Effector CD4-positive, alpha-beta T cell (primary cell): ENCODE data around the gene VDR.
"Not testable (repeated sequence)": the region's sequence is repeated elsewhere in the genome, so short reads cannot be mapped to it uniquely, and the experiment has no call there.

ENCODE experiments used
- DNase-seq: peaks from one replicate; pipeline ENCODE4 v3.0.0-alpha.2; 2020

VDR gene

DNA sequence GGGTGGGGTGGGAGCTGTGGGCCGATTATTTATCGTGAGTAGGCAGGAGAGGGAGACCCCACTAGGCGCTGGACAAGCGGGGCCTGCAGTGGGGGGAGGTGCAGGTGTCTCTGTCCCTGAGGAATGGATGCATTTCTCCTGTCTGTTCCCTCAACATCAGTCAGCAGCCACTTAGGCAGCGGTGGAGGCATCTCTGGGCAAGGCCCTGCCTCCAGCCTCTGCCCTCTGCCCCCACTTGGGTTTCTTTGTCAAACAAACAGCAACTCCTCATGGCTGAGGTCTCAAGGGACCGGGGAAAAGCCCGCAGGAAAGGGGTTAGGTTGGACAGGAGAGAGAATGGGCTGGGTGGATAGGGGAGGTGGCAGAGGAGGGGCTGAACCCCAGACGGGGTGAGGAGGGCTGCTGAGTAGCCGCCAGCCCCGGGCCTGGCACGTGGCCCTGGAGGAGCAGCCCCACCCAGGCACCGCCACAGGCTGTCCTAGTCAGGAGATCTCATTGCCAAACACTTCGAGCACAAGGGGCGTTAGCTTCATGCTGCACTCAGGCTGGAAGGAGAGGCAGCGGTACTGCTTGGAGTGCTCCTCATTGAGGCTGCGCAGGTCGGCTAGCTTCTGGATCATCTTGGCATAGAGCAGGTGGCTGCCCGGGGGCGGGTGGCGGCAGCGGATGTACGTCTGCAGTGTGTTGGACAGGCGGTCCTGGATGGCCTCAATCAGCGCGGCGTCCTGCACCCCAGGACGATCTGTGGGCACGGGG lies 60.4 kb downstream of the VDR start:
- DNase-seq = no peak

DNA sequence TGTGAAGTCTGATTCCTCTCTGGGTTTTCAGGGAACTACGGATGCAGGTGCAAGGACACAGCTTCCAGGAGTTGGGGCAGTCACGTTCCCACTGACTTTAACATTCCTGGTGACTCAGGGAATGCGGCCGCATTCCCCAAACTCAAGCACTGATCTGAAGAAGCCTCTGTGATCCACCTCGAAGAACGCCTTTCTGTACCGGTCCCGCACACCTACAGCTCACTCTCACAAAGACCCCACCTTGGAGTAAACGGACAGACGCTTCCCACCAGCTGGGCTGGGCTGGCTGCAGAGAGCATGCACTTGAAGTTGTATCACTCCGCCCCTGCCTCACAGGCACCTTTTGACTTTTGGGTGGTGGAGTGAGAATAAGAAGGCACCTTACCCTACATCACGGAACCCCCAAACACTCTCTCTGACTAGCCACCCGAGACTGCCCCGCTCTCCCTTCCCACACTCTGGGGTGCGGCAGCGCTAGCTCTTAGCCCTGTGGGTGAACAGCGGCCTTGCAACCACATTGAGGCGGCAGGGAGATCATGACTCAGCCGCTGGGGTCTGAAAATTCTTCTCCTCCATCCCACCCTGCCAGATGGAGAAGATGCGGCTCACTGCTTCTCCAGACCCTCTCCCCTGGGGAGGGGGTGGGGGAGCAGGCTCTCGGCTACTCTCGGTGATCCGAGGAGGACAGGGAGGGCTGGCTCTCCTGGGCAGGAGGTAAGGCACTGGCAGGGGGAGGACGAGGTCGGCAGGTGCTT lies 61.4 kb downstream of the VDR start:
- DNase-seq = no peak

DNA sequence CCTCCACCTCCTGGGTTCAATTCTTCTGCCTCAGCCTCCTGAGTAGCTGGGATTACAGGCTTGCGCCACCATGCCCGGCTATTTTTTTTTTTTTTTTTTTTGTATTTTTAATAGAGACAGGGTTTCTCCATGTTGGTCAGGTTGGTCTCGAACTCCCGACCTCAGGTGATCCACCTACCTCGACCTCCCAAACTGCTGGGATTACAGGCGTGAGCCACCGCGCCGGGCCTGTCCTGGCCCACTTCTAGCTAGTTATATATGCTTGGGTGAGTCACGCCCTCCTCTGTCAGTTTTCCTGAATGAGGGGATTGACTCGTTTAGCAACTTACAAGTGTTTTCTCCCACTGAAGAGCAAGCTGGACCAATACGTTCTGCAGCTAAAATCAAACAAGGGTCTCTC lies 62.3 kb downstream of the VDR start:
- not testable (repeated sequence) for DNase-seq

DNA sequence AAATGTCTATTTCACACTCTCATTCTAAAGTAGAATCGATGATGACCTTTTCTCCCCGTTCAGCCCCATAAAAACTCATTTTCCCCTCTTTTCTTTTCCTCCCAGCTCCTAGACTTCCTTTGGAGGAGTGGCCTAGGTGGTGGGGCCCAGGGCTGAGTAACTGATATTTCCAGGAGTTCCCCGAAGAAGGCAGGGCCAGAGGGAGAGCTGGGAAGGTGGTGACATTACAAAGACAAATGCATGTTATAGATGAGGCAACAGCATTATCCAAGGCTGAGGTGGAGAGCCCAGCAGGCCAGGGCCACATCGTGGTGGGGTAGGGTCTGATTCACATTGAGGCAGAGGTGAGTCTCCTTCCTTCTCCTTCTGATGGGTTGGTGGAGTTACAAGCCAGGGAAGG lies 62.9 kb downstream of the VDR start:
- DNase-seq = no peak

DNA sequence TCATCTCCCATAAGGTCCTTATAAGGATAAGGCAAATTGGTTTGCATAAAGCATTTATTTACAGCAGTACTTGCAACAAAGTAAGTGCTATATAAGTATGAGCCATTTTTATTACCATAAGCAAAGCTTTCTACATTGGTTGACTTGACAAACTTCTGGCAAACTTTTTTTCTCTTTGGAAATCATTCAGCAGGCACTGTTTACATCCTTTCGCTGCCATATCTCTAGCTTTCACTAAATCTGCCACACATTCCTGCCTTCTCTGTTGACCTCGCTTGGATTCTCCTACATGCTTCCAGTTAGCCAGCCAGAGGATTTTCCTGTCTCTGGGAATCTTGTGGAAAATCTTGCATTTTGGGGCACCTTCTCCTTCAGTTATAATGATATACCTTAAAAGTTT lies 63.3 kb downstream of the VDR start:
- DNase-seq = no peak

DNA sequence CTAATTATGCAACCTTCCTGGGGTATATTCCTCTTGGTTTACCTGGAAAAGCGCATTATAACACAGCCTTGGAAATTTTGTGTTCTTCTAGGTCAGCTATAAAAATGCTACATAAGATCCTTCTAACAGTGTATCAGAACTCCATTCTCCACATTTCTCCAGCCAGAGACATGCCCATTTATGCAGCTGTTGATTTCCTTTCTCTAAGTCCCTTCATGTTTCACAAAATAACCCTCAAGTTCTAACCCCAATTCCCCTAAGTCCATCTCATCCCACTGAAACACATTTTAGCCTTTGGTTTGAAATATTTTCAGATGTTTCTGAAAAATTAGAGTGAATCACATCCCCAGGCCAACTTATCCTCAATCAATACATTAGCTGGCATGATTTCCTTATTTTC lies 64.2 kb downstream of the VDR start:
- DNase-seq = no peak

DNA sequence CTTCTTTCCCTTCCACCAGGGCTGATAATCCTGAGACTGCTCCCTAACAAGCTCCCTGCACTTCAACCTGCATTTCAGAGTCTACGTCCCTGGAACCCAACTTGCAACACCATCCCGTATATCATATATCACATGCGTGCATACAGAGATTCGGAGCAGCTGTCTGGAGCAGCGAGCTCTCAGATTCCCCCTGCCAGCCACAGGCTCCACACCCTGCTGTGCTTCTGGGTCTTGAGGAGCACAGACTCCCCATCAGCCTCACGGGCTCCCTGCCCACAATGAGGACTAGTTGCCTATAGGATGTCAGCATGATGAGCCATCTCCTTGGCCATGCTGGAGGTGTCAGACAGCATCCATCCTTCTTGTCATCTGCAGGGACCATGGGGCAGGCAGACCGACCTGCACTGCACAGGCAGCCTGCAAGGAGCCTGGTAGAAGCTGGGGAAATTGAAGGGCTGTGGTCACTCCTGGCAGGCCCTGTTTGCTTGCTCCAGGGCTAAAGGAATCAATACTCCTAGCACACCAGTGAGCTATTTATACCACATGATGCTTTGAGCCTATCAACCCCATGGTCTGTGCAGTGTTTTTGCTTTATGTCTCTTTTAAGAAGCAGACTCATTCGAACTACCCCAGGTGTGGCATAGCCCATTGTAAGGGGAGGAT lies 65.4 kb downstream of the VDR start:
- no peak for DNase-seq

DNA sequence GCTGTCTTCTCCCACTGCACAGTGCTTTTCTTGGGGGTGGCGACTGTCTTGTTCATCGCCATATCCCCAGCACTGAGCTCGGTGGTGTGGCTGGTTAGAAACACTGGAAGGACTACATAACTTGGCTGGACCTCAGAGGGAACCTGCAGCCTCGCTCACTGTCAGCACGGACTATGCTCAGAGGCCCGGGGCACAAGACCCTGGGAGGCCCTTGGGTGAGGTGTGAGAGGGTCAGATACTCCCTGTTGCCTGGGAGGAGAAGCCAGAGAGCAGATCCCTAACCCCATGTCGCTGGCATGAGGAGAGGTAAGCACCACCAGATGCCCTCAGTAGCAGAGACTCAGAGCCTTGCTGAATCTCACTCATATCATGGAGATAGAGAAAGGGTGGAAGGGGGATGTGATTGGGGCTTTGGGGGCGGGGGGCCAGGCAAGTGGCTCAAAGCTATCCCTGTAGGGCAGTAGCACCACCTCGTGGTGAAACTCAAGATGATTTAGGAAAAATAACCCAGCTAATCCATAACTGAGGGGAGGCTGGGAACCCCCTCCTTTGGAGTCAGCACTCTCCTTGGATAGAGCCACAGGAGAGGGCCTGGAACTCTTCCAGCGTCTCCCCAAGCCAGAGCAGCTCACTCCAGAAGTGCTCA lies 66.4 kb downstream of the VDR start:
- no peak for DNase-seq

DNA sequence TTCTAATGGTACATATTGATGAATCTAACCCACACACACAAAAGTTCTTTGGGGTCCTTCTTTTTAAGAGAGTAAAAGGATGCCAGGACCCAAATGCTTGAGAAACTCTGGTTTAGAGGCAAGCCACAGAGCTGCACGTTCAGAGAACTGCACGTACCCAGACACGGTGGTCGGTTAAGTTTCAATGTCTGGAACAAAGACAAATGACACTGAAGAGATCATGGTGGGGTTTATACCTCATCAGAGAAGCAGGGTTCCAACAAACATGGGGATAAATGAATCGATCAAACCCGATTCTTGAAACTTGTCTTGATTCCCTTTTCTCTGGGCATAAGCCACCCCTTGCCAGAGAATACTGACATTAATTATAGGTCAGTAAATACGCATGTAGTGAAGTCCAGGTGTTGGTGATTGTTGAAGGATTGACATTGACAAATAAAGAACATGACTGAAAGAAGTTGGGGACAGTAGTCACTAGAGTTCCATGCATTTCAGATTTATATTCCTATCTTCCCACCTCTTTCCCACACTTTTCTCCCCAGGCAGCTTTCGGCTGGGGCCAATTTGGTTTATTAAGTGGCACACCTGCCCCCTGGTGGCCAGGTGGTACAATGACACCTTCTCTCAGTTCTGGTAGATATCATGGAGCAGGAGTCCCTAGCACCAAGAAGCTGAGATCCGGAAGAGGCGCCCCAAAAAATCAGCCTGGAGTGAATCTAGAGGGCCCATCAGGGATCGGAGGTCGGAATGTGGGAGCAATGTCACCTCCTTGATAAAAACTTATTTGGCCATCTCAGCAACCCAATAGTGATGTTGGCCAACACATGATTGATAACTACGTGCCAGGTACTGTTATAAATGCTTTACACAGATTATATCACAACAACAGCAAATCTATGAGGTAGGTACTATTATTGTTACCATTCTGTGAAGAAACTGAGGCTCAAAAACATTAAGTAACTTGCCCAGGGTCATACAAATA lies 67.3 kb downstream of the VDR start:
- DNase-seq = peak; percentile 57

DNA sequence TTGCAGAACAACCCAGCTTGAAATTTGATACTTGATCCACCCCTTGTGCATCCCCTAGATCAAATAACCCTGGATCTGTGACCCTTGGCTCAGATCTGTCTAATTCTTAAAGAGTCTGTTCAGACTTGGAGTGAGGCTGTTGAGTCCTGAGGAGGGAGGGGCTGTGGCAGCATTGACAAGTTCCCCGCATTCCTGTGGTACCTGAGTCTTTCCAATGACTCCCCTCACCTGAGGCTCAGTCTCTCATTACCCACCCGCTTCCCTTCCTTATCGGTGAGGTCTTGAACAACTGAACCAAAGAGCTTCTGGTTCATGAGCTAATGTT lies 69.0 kb downstream of the VDR start:
- no peak for DNase-seq

DNA sequence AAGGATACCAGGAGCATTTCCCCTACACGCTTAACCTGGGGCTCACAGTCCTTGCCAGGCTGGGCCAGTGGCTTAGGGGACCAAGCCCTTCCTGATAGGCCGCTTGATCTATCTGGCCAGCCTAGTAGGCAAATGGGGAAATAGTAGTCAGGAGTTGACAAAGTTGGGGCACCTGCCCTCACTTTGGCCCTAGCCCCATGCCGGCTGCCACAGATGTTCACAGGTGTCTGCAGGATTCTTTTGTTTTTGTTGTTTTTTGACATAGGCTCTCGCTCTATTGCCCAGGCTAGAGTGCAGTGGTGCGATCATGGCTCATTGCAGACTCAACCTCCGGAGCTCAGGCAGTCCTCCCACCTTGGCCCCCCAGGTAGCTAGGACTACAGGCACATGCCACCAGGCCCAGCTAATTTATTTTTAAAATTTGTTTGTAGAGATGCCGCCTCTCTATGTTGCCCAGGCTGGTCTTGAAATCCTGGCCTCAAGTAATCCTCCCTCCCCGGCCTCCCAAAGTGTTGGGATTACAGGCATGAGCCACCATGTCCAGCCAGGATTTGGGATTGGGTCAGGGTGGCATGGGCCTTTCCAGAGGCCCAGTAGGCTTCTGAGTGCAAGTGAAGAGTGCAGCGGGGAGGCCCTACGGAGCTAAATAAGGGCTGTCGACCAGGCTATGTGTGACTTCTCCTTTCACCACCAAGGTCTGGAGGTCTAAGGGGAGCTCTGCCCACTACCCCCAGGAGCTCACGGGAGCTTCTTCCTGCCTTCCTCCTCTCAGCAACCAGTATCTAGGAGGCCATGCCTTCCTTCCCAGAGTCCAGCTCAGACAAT lies 69.6 kb downstream of the VDR start:
- DNase-seq = no peak

DNA sequence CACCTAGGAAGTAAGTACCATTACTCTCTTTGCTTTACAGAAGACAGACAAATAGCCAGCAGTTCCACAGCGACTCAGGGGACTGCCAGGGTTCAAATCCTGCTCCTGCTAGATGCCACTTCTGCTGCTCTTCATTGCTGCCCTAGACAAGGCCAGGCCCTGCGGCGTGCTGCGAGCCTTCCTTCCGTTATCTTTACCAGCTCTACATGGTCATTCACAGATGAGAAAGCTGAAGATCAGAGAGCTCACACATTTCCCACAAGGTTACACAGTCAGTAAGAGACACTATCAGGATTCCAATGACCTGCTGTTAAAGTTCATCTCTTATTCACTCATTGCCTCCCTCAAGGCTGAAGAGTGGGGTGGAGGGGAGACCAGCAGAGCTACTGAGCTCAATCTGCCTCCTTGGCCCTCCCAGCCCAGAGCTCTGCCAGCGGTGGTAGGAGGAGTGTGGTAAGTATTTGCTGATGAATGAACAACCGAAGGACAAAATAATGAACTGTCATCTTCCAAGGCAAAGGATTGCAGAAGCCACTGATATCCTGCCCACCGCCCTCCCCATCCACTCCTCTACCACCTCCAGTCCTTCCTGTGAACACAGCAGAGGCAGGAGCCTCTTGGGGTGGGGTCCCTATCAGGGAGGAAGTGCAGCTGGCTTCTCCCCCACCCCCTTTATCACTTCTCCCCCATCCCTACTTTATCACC lies 70.4 kb downstream of the VDR start:
- DNase-seq = no peak

DNA sequence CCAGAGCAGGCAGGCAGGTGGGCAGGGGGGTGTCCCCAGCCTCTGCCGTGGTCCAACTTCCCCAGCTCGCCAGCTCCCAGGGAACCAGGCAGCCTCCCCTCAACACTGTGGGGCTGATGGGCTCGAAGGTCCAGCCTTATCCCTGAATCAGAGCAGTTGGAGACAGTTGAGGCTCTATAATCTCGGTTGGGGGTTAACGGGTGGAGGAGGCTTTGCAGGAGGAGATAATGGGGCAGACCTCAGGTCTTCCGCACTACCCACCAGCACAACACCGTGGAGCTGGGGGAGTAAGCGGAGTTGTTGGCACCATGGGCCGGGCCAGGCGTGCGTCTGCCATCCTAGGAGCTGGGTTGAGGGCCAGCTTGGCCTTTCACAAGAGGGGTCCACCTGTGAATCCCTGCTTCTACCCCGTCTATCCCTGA lies 71.2 kb downstream of the VDR start:
- no peak for DNase-seq

DNA sequence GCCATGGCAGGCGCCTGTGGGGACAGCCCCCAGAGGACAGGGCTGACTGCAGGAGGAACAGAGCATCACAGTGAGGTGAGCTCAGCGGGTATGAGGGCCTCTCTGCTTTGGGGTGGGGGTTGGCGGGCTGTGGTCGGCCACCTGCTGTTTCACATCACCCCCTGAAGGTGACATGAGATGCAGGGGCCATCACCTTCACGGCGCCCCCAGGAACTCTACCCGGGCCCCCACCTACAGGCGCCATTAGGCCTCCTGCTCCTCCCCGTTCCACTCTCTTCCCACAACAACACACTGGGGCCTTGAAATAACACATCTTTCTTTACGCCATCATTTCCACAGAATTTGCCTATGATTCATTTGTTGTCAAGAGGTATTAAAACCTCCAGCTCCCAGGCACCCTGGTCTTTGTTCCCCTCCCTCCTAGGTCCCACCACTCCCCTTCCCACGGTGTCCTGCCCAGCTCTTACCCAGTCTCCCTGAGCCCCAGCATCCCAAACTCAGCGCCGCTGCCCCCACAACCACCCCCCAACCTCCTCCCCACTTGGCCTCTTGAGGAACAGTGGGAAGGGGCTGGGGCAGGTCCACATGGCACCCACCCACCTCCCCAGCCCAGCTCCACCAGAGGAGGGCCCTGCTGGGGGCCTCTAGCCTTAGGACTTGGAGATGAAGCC lies 72.4 kb downstream of the VDR start:
- DNase-seq = no peak

DNA sequence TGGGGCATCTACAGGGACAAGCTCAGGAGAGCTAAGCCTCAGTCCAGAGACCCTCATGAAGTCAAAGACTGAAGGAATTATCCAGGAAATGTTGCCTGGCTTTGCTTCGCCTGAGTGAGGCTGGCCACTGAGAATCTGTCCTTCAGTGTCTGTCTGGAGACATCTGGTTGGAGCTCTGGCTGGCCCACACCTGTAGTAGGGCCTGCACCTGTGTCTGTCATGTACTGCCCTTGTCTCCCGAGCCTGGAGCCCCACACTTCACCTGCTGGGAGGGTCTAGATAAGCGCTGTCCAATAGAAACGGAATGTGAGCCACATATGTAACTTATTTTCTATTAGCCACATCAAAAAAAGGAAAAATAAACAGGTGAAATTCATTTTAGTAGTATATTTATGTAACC lies 75.2 kb downstream of the VDR start:
- DNase-seq = no peak

DNA sequence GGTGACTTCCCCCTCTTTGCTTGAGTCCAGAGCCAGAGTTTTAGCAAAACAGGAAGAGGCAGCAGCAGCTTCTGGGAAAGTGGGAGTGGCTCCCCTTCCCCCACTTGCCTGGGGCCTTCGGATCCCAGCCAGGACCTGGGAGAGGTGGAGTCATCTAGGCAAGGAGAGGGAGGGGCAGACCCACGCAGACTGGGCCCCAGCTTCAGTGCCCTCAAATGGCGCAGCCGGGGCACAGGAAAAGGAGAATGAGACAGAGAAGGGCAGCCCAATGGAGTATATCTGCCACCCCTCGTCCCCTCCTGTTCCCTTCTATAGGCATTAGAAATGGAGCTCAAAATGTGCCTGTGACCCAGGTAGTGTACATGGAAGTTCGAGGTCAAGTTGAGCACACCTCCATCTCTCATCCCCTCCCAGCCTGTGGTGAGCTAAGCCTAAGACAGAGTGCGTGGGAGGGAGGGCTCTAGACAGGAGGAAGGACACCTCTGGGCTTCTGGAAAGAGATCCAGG lies 75.8 kb downstream of the VDR start:
- no peak for DNase-seq

DNA sequence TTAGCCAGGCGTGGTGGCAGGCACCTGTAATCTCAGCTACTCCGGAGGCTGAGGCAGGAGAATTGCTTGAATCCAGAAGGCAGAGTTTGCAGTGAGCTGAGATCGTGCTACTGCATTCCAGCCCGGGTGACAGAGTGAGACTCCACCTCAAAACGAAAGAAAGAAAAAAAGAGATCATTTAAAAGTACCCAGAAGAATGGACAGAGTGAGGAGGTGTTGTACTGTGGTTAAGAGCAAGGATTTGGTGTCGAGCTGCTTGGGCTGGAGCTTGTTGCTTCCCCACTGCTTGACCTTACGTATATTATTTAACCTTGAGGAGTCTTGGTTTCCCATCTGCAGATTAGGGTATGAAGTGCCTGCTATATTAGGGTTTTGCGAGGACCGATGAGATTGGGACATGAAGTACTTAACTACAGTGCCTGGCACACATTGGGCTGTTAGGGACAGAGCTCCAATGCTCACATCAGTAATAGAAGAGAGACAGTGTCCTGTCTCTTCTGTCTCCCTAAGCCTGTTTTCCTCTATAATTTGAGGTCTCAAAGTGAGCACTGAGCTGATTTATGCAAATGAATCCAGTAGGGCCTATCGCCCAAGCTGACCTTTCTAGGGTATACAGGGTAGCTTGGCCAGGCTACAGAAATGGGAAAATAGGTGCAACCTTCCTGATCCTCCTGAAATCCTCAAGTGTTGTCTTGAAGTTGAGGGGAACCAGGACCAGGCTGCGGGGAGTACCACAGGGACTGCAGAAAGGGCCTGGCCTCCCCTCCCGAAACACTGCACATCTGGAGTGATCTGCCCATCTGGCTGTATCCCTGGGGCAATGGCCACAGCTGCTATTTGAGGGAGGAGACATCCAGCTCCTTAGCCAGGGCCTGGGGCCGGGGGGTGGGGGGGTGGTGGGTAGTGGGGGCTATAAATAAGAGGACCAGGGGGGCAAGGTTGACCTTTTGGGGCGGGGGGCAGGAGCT lies 76.5 kb downstream of the VDR start:
- DNase-seq = no peak

DNA sequence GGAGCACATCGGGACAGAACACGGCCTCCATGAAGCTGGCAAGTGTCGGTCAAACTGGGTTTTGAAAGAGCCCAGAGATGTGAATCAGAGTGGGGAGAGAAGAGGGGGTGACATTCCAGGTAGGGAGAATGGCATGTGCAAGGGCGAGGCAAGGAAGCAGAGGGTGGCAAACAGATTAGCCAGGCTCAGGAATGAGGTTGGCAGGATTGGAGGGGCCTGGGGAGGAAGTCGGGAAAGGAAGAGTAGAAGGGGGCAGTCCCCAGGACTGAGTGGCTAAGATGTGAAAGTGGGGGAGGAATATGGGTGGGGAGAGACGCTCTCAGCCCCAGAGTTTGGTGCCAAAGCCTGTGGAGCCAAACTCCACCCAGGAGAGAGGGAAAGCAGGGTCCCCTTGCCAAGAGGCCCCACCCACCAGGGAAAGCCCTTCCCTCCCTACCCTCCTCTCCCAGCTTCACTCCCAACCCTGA lies 79.6 kb downstream of the VDR start:
- no peak for DNase-seq

DNA sequence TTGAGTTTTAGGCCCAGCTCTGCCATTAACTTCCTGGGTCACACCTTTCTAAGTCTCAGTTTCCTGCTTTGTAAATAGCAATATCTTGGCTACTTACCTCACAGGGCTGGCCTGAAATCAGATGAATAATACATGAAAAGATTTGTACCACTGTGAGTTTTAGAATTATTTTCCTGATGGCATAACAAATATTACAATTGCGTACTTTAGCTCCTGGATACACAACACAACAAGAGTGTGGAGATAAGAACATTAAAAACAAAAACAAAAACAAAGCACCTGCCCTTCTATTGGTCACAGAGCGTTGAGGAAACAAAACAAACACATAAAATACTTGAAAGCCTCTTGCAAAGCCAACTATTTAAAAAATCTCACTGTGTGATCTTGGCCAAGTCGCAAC lies 80.2 kb downstream of the VDR start:
- no peak for DNase-seq
